GM12878 (cell line): ENCODE data around the gene CDCA5. TPM values are rescaled to one million over a fixed set of nuclear protein-coding genes. Genes with fewer than 3 reads are reported as not detected.

ENCODE experiments used
- GATAD2B ChIP-seq: fragments of 450-650 bp; conservative IDR thresholded peaks from 2 replicates; pipeline ENCODE4 v1.6.1; 2017; ENCODE audit warnings: low read depth, mild to moderate bottlenecking, moderate library complexity
- HDAC6 ChIP-seq: fragments of 200-600 bp; sonication (generic); IDR thresholded peaks from one replicate; pipeline ENCODE4 v1.8.0; 2017; ENCODE audit warnings: antibody characterized with exemption; ENCODE audit not compliant: unreplicated experiment
- IRF4 ChIP-seq: IDR thresholded peaks from 2 replicates; pipeline ENCODE4 v1.6.1; 2011; ENCODE audit warnings: low read depth, low read length
- JUNB ChIP-seq: IDR thresholded peaks from 2 replicates; pipeline ENCODE4 v1.6.1; 2016; ENCODE audit warnings: antibody characterized with exemption, mild to moderate bottlenecking
- MTA3 ChIP-seq: IDR thresholded peaks from 2 replicates; pipeline ENCODE4 v1.6.1; 2012; ENCODE audit warnings: low read length, inconsistent platforms, borderline replicate concordance
- NFYA ChIP-seq: IDR thresholded peaks from 2 replicates; pipeline ENCODE4 v1.6.1; 2011; ENCODE audit warnings: low read depth, mild to moderate bottlenecking, low read length, improper control_type of control experiment, borderline replicate concordance
- PAX8 ChIP-seq: fragments of 450-650 bp; IDR thresholded peaks from 2 replicates; pipeline ENCODE4 v1.6.1; 2017; ENCODE audit warnings: mild to moderate bottlenecking, moderate library complexity
- SP1 ChIP-seq: IDR thresholded peaks from one replicate; pipeline ENCODE4 v1.6.1; 2011; ENCODE audit warnings: low read depth, low read length
- SREBF1 ChIP-seq: IDR thresholded peaks from 2 replicates; pipeline ENCODE4 v1.6.1; 2012; ENCODE audit warnings: mild to moderate bottlenecking, low read length
- SUPT20H ChIP-seq: IDR thresholded peaks from 2 replicates; pipeline ENCODE4 v1.6.1; 2011; ENCODE audit warnings: low read depth, mild to moderate bottlenecking, low read length, moderate library complexity, borderline replicate concordance; ENCODE audit not compliant: control insufficient read depth
- TAF1 ChIP-seq: IDR thresholded peaks from 2 replicates; pipeline ENCODE4 v1.6.1; 2011; ENCODE audit warnings: mild to moderate bottlenecking, low read depth, low read length, borderline replicate concordance
- TCF3 ChIP-seq: IDR thresholded peaks from 2 replicates; pipeline ENCODE4 v1.6.1; 2012; ENCODE audit warnings: low read depth, mild to moderate bottlenecking, low read length, borderline replicate concordance; ENCODE audit not compliant: insufficient read depth
- ZNF207 ChIP-seq: fragments of 450-650 bp; IDR thresholded peaks from 2 replicates; pipeline ENCODE4 v1.6.1; 2014; ENCODE audit warnings: antibody characterized with exemption, mild to moderate bottlenecking, borderline replicate concordance
- polyA plus RNA-seq, 11 experiments: library from polyadenylated mRNA; depleted of rRNA in 4 of 11; unstranded in 6 of 11; stranded (reverse) in 5 of 11; fragments of >200 nt; fragmentation: Nextera tagmentation in 4 of 11; fragmentation: Illumina TruSeq in 1 of 11; extraction: Ambion mirVana in 4 of 11; extraction: Trizol in 1 of 11; gene quantifications; 1 replicate in 1 of 11; 2 replicates in 10 of 11; pipeline versions ENCODE4 v1.2.1 to v1.2.3, GENCODE V29; 2011 to 2016; ENCODE audit warnings: inconsistent platforms in 2 of 11, missing spikeins in 2 of 11, low read depth in 1 of 11
- total RNA-seq, 4 experiments: library from RNA; depleted of rRNA in 3 of 4; stranded (reverse); fragments of >200 nt in 3 of 4; fragmentation: Illumina TruSeq in 1 of 4; extraction: Trizol in 1 of 4; gene quantifications; 2 replicates each; pipeline versions ENCODE4 v1.2.1 to v1.2.3, GENCODE V29; 2013 to 2021
- TF ChIP-seq, protein P1 (sequence below): fragments of 450-650 bp; IDR thresholded peaks from 2 replicates; pipeline ENCODE4 v1.6.1; 2017; ENCODE audit warnings: antibody characterized with exemption, mild to moderate bottlenecking, moderate library complexity
- TF ChIP-seq, protein P2 (sequence below): fragments of 150-350 bp; IDR thresholded peaks from 2 replicates; pipeline ENCODE4 v1.6.1; 2016; ENCODE audit warnings: low read depth, low read length
- TF ChIP-seq, protein P3 (sequence below): fragments of 450-650 bp; IDR thresholded peaks from 2 replicates; pipeline ENCODE4 v1.6.1; 2017; ENCODE audit warnings: borderline replicate concordance
- TF ChIP-seq, protein P4 (sequence below): fragments of 450-650 bp; formaldehyde crosslinking; IDR thresholded peaks from 2 replicates; pipeline ENCODE4 v1.5.0; 2022; ENCODE audit warnings: mild to moderate bottlenecking, missing genetic modification characterization

The CDCA5 gene
- total and polyA plus RNA-seq, 10 of the 15 experiments (the other 5 are each of a cell fraction or from before 2014, with no cell fraction given), result 21.2 to 107 (median 64.9) TPM

DNA sequence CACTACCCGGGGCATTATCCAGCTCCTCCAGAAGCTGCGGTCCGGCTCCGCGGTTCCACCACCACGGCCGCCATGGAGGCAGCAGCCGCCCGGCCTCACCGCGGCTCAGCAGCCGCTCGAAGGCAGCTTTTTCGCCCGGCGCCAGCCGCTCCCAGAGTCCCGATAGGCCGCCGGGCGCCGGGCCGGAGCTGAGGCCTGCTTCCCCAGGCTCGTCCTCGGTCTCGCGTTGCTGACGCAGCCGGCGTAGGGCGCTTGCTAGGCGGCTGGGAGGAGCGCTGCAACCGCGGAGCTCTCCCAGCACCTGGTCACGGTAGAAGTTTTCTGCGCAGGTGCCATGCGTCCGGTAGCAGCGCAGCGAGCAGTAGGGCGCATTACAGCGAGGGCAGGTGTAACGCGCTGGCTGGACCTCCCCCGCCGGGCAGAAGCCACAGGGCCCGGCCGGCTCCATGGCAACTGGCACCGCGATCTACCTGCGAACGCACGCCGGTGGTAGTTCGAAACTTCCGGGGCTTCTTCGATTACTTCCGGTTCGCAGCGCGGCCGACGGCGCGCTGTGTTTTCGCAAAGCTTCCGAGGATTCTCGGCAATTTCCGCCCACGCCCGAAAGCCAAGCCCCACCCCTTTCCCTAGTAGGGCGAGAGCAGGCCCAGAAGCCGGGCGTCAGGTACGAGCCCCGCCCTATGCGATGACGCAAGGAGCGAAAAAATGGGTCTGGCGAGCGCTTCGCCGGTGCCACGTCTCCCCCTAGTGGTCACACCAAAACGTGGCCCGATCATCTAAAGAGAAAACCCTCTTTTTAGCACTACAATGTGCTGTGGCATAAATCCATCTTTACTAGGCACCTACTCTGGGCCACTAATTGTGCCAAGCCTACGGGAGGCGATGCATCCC, 33.6 kb upstream of the CDCA5 start, which contains the start of gene ZNHIT2 (continued):
- TF ChIP-seq, protein P1, sequence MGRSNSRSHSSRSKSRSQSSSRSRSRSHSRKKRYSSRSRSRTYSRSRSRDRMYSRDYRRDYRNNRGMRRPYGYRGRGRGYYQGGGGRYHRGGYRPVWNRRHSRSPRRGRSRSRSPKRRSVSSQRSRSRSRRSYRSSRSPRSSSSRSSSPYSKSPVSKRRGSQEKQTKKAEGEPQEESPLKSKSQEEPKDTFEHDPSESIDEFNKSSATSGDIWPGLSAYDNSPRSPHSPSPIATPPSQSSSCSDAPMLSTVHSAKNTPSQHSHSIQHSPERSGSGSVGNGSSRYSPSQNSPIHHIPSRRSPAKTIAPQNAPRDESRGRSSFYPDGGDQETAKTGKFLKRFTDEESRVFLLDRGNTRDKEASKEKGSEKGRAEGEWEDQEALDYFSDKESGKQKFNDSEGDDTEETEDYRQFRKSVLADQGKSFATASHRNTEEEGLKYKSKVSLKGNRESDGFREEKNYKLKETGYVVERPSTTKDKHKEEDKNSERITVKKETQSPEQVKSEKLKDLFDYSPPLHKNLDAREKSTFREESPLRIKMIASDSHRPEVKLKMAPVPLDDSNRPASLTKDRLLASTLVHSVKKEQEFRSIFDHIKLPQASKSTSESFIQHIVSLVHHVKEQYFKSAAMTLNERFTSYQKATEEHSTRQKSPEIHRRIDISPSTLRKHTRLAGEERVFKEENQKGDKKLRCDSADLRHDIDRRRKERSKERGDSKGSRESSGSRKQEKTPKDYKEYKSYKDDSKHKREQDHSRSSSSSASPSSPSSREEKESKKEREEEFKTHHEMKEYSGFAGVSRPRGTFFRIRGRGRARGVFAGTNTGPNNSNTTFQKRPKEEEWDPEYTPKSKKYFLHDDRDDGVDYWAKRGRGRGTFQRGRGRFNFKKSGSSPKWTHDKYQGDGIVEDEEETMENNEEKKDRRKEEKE, result no peak
- TF ChIP-seq SREBF1, result peak; percentile 87
- TF ChIP-seq, protein P2, sequence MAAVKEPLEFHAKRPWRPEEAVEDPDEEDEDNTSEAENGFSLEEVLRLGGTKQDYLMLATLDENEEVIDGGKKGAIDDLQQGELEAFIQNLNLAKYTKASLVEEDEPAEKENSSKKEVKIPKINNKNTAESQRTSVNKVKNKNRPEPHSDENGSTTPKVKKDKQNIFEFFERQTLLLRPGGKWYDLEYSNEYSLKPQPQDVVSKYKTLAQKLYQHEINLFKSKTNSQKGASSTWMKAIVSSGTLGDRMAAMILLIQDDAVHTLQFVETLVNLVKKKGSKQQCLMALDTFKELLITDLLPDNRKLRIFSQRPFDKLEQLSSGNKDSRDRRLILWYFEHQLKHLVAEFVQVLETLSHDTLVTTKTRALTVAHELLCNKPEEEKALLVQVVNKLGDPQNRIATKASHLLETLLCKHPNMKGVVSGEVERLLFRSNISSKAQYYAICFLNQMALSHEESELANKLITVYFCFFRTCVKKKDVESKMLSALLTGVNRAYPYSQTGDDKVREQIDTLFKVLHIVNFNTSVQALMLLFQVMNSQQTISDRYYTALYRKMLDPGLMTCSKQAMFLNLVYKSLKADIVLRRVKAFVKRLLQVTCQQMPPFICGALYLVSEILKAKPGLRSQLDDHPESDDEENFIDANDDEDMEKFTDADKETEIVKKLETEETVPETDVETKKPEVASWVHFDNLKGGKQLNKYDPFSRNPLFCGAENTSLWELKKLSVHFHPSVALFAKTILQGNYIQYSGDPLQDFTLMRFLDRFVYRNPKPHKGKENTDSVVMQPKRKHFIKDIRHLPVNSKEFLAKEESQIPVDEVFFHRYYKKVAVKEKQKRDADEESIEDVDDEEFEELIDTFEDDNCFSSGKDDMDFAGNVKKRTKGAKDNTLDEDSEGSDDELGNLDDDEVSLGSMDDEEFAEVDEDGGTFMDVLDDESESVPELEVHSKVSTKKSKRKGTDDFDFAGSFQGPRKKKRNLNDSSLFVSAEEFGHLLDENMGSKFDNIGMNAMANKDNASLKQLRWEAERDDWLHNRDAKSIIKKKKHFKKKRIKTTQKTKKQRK, result no peak
- TF ChIP-seq, protein P3, sequence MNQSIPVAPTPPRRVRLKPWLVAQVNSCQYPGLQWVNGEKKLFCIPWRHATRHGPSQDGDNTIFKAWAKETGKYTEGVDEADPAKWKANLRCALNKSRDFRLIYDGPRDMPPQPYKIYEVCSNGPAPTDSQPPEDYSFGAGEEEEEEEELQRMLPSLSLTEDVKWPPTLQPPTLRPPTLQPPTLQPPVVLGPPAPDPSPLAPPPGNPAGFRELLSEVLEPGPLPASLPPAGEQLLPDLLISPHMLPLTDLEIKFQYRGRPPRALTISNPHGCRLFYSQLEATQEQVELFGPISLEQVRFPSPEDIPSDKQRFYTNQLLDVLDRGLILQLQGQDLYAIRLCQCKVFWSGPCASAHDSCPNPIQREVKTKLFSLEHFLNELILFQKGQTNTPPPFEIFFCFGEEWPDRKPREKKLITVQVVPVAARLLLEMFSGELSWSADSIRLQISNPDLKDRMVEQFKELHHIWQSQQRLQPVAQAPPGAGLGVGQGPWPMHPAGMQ, result no peak
- no peak; the same call in 1 of the 2 replicates for TF ChIP-seq JUNB
- TF ChIP-seq SUPT20H, result no peak
- TF ChIP-seq NFYA, result no peak
- TF ChIP-seq, protein P4, sequence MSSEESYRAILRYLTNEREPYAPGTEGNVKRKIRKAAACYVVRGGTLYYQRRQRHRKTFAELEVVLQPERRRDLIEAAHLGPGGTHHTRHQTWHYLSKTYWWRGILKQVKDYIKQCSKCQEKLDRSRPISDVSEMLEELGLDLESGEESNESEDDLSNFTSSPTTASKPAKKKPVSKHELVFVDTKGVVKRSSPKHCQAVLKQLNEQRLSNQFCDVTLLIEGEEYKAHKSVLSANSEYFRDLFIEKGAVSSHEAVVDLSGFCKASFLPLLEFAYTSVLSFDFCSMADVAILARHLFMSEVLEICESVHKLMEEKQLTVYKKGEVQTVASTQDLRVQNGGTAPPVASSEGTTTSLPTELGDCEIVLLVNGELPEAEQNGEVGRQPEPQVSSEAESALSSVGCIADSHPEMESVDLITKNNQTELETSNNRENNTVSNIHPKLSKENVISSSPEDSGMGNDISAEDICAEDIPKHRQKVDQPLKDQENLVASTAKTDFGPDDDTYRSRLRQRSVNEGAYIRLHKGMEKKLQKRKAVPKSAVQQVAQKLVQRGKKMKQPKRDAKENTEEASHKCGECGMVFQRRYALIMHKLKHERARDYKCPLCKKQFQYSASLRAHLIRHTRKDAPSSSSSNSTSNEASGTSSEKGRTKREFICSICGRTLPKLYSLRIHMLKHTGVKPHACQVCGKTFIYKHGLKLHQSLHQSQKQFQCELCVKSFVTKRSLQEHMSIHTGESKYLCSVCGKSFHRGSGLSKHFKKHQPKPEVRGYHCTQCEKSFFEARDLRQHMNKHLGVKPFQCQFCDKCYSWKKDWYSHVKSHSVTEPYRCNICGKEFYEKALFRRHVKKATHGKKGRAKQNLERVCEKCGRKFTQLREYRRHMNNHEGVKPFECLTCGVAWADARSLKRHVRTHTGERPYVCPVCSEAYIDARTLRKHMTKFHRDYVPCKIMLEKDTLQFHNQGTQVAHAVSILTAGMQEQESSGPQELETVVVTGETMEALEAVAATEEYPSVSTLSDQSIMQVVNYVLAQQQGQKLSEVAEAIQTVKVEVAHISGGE (CRISPR knock-in tag), result 0 out of 2 replicates have a peak, but pooled peaks have one; percentile 32
- TF ChIP-seq SP1, result peak; percentile 47
- TF ChIP-seq GATAD2B, result peak; percentile 59
- TF ChIP-seq ZNF207, result peak; percentile 81; the same call in 1 of the 2 replicates
- TF ChIP-seq PAX8, result no peak
- 0 out of 2 replicates have a peak, but pooled peaks have one; percentile 43 for TF ChIP-seq TAF1
- TF ChIP-seq IRF4, result 0 out of 2 replicates have a peak, but pooled peaks have one; percentile 40
- TF ChIP-seq TCF3, result 0 out of 2 replicates have a peak, but pooled peaks have one; percentile 23
- no peak for TF ChIP-seq MTA3
- no peak for TF ChIP-seq HDAC6
